GM10266 (cell line): ENCODE measurements around the gene GHR.
A peak's percentile ranks its signal among the peaks of the same experiment; 100 is the strongest.
"Not testable (repeated sequence)": the region's sequence is repeated elsewhere in the genome, so short reads cannot be mapped to it uniquely, and the experiment has no call there.

Experiments used
- DNase-seq: peaks from one replicate; pipeline ENCODE4 v3.0.0; 2012; ENCODE audit errors: extremely low spot score
- TF ChIP-seq, protein P1 (sequence below): IDR thresholded peaks from 2 replicates; pipeline ENCODE4 v1.5.1; 2012; ENCODE audit warnings: mild to moderate bottlenecking, low read depth; ENCODE audit not compliant: control insufficient read depth, insufficient read depth; ENCODE audit errors: missing control alignments

Gene GHR

DNA sequence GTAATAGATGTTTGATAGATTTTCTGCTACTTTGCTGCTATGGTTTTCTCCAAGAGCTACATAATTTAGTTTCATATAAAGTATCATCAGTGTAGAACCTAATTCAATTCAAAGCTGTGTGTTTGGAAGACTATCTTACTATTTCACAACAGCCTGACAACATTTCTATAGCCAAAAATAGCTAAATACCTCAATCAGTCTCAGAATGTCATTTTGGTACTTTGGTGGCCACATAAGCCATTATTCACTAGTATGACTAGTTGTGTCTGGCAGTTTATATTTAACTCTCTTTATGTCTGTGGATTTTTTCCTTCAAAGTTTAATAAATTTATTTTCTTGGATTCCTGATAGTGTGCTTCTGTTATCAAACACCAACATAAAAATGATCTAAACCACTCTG is 298.2 kb downstream of the GHR start:
- DNase-seq, result no peak
- TF ChIP-seq, protein P1, sequence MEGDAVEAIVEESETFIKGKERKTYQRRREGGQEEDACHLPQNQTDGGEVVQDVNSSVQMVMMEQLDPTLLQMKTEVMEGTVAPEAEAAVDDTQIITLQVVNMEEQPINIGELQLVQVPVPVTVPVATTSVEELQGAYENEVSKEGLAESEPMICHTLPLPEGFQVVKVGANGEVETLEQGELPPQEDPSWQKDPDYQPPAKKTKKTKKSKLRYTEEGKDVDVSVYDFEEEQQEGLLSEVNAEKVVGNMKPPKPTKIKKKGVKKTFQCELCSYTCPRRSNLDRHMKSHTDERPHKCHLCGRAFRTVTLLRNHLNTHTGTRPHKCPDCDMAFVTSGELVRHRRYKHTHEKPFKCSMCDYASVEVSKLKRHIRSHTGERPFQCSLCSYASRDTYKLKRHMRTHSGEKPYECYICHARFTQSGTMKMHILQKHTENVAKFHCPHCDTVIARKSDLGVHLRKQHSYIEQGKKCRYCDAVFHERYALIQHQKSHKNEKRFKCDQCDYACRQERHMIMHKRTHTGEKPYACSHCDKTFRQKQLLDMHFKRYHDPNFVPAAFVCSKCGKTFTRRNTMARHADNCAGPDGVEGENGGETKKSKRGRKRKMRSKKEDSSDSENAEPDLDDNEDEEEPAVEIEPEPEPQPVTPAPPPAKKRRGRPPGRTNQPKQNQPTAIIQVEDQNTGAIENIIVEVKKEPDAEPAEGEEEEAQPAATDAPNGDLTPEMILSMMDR, result no peak

DNA sequence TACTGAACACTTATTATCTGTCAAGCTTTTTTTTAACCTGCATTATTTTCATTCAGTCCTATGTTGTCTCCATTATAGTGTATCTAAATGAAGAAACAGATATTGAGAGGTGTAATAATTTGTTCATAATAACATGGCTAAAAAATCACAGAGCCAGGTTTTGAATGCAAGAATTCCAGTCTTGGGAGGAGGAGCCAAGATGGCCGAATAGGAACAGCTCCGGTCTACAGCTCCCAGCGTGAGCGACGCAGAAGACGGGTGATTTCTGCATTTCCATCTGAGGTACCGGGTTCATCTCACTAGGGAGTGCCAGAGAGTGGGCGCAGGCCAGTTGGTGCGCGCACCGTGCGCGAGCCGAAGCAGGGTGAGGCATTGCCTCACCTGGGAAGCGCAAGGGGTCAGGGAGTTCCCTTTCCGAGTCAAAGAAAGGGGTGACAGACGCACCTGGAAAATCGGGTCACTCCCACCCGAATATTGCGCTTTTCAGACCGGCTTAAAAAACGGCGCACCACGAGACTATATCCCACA is 311.4 kb downstream of the GHR start:
- DNase-seq, result not testable (repeated sequence)

DNA sequence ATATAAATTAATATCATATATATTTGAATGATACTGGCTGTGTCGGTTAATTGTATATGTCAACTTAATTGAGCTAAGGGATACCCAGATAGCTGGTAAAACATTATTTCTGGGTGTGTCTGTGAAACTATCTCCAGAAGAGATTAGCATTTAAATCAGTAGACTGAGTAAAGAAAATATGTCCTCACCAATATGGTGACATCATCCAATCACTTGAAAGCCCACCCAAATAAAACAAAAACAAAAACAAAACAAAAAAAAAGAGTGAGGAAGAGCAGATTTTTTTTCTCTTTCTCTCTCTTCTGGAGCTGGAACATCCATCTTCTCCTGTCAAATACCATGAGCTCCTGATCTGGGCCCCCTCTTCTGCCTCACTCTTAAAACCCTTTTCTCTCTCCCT is 317.7 kb downstream of the GHR start:
- TF ChIP-seq, protein P1, result no peak
- no peak for DNase-seq

DNA sequence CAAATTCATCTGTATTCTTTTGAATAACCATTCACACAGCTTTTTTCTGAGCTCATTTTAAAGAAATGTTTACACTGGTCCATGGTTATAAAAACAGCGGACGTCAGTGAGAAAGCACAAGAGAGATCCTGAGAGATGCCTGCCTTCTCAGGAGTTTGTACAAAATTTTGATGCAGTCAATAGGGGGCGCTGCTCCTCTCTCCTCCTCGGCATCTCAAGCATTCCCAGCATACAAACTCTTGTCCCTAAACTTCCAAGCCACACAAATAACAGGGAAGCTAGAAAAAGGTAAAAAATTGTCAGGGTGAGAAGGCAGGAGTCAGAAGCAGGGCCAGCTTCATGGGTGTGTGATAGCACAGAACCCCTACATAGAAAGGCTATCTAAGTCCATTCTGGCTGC is 322.2 kb downstream of the GHR start:
- DNase-seq, result no peak
- TF ChIP-seq, protein P1, result peak; percentile 47

DNA sequence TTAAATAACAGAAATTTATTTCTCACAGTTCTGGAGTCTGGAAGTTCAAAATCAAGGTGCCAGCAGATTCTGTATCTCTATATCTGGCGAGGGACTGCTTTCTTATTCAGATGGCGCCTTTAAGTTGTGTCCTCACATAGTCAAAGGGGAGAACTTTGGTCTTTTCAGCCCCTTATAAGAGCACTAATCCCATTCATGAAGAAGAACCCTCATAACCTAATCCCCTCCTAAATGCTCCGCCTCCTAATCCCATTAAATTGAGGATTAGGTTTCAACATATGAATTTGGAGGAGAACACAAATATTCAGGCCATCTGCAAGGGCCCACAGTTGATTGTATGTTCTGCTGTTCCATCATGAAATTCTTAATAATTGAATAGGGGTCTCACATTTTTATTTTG is 322.6 kb downstream of the GHR start:
- no peak for DNase-seq
- TF ChIP-seq, protein P1, result no peak

DNA sequence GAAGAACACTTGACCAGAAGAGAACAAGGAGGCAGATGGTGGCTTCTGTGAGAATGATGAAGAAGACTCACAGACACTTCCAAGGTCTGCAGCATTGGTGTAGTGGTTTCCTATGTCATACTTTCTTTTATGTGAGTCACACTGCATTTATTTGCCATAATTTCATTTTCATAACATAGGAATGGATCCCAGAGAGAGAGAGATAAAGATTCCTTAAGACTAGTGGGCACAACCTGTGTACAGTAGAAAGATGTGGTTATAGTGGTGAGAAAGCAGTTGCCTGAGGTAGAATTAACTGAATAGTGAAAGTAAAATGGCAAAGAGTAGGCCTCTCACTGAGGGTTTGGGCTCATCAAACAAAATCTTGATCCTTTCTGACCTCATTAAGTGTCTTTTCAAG is 325.8 kb downstream of the GHR start:
- TF ChIP-seq, protein P1, result no peak
- no peak for DNase-seq

DNA sequence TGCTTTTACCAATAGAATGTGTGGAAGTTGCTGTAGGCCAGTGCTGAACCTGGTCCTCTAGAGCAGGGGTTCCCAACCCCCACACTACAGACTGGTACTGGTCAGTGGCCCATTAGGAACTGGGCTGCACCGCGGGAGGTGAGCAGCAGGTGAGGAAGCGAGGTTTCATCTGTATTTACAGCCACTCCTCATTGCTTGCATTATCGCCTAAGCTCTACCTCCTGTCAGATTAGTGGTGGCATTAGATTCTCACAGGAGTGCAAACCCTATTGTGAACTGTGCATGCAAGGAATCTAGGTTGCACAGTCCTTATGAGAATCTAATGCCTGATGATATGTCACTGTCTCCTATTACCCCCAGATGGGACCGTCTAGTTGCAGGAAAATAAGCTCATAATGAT is 327.3 kb downstream of the GHR start:
- DNase-seq, result no peak
- TF ChIP-seq, protein P1, result no peak

DNA sequence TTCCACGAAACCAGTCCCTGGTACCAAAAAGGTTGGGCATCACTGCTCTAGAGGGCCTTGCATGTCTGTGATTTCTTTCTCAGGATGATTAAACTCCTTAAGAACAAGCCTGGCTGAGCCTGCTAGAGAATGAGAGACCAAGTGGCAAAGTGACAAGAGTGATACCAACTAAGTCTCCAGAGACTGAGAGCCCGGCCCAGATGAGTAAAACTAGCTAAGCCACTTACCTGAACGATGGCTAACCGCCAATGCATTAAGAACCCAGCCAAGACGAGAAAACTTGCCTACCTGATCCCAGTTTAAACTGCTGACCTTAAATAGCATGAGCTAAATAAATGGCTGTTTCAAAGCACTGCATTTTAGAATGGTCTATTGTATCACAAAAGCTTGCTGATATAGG is 327.8 kb downstream of the GHR start:
- TF ChIP-seq, protein P1, result no peak
- no peak for DNase-seq
